HG03103 (cell line): ENCODE measurements around the gene EXOC4.
"Not testable (repeated sequence)": the region's sequence is repeated elsewhere in the genome, so short reads cannot be mapped to it uniquely, and the experiment has no call there.

Experiments
- ATAC-seq: cut with Tn5 transposase; IDR thresholded peaks from one replicate; pipeline ENCODE4 v1.9.1; 2021; ENCODE audit warnings: low read depth; ENCODE audit not compliant: unreplicated experiment

Gene EXOC4

DNA sequence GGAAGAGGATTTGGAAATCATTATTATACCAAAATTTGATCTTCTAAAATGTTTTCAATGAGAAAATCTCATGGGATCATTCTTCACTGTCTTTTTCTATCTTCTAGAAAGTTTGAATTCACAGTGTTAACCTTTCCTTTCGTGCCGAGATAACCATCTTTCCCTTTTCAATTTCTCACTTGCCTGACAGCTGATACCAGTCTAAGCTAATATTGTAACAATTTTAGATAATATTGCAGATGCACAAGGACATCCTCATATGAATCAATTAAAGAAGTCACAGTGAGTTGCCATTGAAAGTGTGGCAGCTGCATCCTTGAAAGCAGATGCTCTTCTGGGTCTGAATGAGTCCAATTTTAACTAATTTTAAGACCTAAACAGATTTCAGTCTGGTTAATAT is 734.7 kb downstream of the EXOC4 start:
- ATAC-seq = no peak

DNA sequence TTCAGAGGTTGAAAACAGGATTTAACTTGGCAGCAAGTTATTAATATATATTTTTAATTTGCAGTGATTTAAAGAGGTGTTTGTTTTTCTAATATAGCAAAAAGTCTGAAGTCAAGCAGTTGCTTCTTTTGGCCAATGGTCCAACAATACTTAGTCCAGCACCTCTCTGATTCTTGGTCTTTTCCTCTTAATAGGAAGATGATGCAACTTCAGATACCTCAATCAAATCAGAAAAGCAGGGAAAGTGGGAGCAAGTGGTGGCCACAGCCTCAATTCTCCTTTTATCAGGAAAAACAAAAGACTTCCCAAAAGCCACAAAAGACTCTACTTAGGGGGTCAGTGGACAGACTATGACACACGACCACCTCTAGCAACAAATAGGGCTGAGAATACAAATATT is 740.7 kb downstream of the EXOC4 start:
- no peak for ATAC-seq

DNA sequence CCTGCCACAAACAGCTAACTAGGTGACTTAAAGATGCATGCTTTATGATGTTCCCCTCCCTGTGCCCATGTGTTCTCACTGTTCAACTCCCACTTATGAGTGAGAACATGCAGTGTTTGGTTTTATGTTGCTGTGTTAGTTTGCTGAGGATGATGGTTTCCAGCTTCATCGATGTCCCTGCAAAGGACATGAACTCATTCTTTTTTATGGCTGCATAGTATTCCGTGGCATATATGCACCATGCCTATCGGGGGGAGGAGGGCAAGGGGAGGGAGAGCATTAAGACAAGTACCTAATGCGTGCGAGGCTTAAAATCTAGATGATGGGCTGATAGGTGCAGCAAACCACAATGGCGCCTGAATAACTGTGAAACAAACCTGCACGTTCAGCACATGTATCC is 741.2 kb downstream of the EXOC4 start:
- not testable (repeated sequence) for ATAC-seq

DNA sequence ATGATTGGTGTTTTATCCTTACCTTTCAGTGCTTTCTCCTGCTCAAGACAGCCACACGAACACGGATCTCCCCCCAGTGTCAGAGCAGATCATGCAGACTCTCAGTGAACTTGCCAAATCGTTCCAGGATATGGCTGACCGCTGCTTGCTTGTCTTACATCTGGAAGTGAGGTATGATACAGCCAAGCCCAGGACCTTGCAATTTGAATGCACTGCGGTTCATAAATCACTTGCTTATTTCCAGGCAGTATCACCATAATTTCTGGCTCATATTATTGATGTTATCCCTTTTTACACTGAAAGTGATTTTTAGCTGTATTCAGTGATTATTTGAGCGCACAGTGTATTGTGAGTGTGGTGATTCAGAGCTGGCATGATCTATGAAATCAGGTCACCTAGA is 744.6 kb downstream of the EXOC4 start:
- ATAC-seq = no peak

DNA sequence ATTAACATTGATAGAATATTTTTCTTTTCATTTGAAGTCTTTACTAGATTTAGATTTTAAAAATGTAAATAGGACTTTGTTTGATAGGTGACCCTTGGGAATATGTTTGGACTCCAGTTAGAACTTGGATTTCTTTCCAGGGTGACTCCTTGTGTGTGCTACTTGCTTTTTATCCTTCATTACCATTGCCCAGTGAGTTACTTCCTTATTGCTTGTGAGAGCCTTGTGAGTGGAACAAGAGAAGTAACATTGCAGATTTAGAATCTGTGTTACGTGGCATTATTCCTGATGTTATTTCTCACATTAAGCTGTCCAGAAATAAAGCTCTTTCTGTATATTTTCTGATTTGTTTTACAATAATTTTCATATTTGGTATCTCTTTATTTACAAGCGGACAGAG is 746.3 kb downstream of the EXOC4 start:
- ATAC-seq = no peak

DNA sequence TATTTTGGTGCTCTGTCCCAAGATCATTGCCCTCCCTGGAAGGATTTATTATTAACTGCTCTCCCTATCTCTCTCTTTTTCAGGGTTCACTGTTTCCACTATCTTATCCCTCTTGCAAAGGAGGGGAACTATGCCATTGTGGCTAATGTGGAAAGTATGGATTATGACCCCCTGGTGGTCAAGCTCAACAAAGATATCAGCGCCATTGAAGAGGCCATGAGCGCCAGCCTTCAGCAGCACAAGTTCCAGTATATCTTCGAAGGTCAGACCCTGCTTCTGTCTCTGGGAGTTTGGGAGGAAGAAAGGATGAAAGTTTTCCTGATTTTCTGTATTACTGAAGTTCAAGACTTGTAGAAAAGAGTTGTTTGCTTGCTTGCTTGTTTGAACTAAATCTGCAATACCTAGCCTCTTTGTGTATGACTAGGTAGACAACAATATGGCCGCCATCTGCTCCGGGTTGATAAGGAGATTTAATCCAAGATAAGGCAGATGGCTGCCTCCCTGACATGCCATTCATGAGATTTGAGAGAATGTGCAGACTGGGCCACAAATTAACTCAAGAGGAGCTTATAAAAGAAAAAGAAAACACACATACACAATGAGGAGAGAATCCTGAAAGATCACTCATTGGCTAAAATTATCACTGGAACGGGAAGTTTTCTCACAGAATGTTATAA is 752.1 kb downstream of the EXOC4 start:
- no peak for ATAC-seq

DNA sequence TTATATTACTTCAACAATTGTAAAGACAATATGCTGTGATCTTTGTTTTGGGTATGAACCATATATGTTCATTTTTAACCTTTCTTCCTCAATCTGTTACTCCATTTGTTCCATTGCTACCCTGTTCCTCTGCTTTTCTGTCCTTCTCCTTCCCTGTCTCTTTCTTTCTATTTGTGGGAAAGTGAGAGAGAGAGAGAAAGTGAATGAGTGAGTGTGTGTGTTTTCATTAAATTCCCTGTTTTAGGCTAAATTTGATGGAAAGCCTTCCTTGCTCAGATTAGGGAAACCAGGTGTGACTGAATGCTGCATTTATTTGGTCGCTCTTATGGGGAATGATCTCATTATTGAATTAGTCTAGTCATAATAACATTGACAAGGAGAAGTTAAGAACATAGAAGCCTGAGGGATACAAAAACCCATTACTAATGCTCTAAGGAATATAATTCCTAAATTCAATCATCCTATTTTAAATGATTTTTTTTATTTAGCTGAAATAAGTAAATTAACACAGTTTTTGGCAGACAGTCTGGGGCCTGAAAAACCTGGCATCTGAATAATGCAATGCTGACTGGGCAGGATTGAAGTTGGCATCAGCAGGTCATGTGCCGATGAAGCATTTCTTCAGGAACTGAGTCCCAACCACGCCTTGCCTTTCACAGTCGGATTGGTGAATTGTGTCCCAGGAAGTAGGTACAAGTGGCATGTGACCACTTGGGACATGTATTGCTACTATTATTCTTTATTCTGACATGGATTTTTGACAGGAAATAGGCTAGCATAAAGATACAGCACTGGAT is 756.6 kb downstream of the EXOC4 start:
- ATAC-seq = no peak

DNA sequence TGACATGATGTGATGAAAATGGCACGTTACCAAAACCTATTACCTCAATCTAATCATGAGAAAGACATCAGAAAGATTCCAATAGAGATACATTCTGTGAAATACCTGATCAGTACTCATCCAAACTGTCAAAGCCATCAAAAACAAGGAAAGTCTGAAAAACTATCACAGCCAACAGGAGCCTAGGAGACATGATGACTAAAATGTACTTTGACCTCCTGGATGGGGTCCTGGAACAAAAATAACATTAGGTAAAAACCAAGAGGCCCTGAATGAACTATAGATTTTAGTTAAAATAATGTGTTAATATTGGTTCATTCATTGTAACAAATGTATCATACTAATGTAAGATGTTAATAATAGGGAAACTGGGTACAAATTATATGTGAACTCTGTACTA is 760.4 kb downstream of the EXOC4 start:
- no peak for ATAC-seq

DNA sequence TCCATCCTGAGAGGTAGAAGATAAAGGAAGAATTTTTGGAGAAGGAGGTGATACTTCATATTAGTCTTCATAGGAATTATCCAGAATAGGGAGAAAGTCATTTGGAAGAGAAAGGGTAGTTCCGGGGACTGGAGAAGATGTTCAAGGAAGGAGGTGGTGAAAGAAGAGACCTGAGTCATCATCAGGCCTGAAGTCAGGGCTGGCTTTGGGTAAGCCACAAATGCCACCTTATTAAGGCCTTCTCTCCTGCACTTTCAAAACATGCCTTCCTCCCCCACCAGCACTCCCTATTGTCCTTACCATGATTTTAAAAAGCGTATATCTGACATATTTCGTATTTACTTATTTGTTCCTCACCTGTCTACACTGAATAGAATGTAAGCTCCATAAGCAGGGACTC is 762.1 kb downstream of the EXOC4 start:
- no peak for ATAC-seq

DNA sequence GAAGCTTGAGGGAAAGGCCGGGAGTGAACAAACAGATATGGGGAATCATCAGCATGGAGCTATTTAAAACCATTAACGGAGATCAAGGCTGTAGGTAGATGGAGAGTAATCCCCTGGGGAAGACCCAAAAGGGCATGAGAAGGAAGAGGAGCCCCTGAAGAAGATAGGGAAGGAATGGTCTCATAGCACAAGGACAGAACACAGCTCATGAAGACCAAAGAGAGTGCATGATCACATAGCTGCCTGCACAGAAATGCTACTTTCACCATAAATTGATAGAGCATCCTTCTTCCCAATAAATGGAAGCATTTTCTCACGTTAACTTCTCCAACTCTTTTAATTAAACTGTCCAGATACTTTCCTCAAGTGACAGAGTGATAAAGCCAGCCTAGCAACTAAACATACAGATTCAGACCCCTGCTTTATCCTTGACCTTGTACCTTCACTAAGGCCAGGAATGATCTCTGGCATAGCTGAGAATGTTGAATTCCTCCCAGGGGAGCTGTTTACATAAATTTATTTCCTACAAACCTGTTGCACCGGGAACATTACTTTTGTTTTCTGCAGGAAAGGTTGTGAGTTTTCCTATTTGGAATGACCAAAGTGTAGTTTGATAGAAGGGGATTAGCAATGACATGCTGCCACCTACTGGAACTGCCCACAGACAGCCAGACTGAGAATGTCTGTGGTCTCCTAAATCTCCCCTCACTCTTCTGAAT is 763.5 kb downstream of the EXOC4 start:
- no peak for ATAC-seq

DNA sequence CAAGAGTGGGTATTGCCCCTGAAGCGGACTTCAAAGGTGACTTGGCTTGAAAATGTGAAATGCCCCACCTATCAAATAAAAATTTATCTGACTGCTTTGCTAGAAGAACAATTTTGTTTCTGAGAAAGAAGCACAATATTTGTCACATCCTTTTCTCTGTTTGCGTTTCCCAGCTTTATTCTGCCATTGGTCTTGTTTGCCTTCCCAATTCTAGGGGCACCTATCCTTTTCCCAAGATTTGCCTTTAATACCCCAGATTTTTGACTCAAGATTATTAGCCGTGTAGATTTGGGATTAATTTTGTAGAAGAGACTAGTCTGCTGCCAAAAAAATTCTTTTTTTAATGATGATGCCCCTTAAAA is 764.0 kb downstream of the EXOC4 start:
- ATAC-seq = no peak

DNA sequence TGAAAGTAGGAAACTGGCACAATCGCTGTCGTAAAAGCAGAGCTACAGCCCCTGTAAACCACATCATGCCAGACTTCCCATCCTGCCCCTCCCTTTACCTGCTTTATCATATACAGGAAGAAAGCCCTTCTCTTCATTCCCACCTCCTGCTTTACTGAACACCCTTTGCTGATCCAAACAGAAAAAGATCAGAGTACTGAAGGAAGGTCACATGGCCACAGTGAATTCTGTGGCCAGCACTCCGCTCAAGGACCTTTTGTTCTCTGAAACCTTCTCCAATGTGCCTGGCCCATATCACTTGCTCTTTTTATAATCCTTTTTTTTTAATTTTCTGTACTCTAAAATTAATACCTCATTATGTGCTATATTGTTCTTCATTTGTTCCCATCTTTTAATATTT is 765.4 kb downstream of the EXOC4 start:
- ATAC-seq = no peak

DNA sequence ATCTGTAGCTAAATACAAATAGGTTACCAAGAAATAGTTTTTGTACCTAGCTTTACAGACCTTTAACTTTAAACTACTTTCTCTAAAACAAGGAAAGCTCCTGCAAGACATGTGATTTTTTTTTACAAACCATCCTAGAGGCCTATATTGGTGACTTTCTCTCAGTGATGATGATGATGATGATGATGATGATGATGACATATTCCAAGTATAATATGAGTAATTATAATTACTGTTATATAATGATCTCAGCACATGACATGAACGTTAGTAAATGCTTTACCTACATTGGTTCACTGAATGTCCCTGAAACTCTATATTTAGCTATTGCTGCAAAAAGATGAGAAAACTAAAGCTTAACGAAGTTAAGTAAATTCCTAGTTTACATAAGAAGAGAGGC is 766.4 kb downstream of the EXOC4 start:
- ATAC-seq = no peak

DNA sequence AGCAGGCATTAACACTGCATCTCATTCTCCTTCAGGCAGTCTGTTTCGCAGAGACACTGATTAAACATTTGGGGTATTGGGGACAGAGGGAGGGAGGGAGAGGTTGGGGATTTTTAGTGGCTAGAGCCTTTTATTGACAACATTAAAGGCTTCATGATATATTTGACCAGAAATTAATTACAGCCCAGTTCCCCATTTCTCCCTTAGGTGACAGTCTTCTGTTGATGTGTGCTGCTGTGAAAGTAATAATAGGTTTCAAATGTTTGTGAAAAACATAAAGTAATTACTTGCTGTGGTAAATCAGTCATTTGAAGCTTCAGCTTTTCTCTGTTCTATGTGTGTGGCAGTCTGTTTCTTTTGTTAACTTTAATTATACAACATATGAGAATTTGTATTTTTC is 769.0 kb downstream of the EXOC4 start:
- ATAC-seq = no peak

DNA sequence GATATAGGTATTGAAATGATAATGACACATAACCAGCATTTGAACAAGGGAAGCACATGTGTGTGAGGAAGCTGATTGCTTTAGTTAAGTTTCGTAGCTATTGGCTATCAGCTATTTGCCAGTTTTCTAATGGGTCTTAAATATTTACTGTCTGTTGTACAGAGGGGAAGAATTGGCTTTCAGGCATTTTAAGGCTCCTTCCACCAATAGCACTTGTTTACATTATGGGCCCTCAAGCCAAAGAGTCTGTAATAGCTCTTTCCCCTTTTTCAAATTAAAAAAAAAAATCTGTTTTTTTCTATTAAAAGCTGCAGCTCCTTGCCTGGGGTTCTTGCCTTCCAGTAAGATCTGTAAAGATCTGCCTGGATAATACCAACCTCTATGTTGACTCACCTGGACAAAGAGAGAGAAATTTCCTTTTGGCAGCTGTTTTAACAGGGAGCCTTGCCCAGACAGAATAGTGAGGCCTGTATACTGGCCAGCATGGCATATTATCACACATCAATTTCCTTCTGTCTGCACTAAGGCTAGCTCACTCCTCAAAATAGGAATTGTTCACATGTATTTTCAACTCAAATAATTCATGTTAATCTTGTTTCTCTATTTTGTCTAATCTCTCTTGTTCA is 769.5 kb downstream of the EXOC4 start:
- no peak for ATAC-seq

DNA sequence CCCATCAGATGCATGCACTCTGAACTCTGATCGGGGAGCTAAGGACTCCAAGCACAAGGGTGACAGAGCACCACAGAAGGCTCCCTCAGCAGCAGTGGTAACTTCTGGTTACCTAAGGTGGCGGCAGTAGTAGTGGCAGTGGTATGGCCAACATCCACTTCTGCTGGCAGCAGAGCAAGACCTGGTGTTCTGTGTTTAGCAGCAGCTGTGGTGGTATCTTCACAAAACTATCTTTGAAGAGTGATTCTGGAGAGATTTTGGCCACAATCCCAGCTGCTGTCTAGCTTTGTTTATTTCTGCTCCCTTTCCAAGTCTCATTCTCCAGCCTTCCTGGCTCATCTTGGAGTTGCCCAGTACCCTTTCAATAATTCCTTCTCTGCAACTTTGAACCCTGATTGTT is 771.9 kb downstream of the EXOC4 start:
- no peak for ATAC-seq

DNA sequence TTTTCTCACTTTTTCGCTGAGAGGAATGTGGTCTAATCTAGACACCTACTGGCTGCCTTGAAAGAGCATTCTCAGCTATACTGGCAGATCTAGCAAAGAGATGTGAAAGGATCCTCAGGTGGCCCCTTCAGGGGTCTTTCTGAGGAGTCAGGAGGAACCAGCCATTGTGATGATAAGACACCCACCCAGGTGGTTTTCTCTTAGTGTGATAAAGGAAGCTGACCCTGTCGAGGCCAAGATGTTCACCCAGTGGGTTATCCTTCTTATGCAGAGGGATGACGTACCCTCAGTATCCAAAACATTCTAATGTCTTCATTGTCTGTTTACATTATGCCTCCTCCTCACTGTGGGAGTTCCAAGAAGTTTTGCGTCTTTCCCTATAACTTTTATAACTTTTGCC is 776.0 kb downstream of the EXOC4 start:
- no peak for ATAC-seq

DNA sequence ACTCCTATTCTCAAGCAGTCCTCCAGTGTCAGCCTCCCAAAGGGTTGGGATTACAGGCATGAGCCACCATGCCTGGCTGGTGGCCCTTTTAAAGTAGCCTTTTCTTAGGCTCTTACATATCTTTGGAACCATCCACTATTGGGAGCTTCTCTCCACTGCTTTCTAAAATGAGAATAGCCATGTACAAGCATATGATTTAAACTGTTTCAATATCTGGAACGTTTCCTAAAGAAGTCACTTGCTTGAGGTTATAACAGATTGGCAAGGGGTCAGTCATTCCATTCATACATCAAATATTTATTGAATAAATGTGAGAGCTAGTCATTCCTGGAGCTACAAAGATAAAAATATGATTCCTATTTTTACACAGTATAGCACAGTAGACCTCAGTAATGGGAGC is 776.9 kb downstream of the EXOC4 start:
- no peak for ATAC-seq

DNA sequence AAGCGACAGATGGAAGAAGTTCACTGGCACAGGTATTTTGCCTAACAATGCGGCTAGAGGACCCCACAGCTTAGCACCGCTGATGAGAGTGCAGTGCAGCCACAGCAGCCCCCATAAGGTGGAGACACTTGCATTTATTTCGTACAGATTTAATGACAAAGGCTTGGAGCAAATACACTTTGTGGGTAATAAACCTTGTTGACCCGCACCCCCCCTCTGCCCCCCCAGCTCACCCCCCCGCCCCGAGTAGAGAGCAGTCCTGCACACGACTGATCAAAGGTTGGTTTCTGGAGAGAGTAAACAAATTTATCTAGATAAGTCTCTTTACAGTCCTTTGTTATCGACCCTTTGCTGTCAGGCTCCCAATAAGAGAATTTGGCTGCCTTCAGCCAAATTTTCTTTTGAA is 777.6 kb downstream of the EXOC4 start:
- no peak for ATAC-seq

DNA sequence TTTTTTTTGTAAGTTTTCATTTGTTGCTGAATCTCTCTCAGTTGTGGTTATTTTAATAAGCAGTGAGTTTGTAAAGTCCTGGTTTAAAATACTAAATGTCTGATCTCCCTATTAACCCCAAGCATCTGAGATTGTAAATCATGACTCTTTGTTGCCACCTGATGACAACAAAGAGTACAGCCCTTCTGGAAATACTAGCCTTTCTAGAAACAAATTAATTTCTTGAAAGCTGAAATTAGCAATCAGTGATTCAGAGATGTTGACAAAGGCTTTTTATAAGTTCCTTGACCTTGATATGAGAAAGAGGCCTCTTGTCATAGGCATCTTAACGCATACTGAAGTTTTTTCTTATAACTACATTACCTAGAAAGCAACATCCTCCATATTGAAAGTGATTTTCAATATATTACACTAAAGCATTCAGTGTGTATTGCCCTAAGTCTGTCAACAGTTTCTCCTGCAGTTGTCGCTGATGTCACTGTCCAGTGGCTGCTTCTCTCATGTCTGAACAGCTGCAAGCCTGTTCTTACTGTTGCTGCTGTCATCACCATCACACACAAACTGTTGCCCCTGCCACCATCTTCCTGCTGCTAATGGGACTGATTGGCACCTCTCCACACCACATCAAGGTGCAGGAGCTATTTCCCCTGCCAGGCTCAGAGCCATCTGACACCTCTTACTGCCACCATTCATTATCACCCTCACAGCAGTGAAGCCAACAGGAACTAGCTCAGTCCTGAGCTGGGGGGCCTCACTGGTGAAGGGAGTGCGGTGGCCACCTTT is 779.1 kb downstream of the EXOC4 start:
- no peak for ATAC-seq

DNA sequence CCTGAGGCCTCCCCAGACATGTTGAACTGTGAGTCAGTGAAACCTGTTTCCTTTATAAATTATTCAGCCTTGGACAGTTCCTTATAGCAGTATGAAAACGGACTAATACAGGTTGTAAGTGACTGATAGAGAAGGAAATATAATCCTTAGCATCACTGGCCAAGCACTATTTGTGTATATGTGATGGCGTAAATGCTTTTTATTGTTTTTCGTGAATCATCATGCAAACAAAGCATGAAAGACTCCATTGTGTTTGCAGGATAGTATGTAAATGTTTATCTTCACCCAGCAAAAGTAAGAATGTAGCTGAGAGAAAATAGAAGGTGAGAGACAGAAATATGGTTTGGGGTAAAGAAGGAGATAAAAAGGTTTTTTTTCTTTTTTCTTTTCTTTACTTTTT is 781.8 kb downstream of the EXOC4 start:
- ATAC-seq = no peak
